Chondrocyte (in vitro differentiated cells): Measurements from ENCODE around the gene DNAH2. TPM values are rescaled to one million over a fixed set of nuclear protein-coding genes. Genes with fewer than 3 reads are reported as not detected.
A peak's percentile ranks its signal among the peaks of the same experiment; 100 is the strongest.

ENCODE experiments used
- DNase-seq: peaks from one replicate; pipeline ENCODE4 v3.0.0; 2021; ENCODE audit warnings: mixed read lengths, low spot score
- H3K27ac Mint-ChIP-seq: one replicate; pipeline ENCODE4 v1.8.0; 2021; ENCODE audit warnings: mild to moderate bottlenecking, moderate library complexity, mixed read lengths; ENCODE audit not compliant: unreplicated experiment
- H3K27me3 Mint-ChIP-seq: 2 replicates; pipeline ENCODE4 v1.8.0; 2021; ENCODE audit warnings: low read depth, mixed read lengths
- H3K36me3 Mint-ChIP-seq: 2 replicates; pipeline ENCODE4 v1.8.0; 2021; ENCODE audit warnings: low read depth, mixed read lengths
- H3K4me1 Mint-ChIP-seq: 2 replicates; pipeline ENCODE4 v1.8.0; 2021; ENCODE audit warnings: low read depth, mild to moderate bottlenecking, mixed read lengths
- H3K4me3 Mint-ChIP-seq: one replicate; pipeline ENCODE4 v1.8.0; 2021; ENCODE audit warnings: mild to moderate bottlenecking, moderate library complexity, mixed read lengths; ENCODE audit not compliant: unreplicated experiment
- H3K9me3 Mint-ChIP-seq: 2 replicates; pipeline ENCODE4 v1.8.0; 2021; ENCODE audit warnings: low read depth, mixed read lengths
- CTCF ChIP-seq: fragments of 200-600 bp; sonication (generic); IDR thresholded peaks from 2 replicates; pipeline ENCODE4 v1.5.0; 2021; ENCODE audit warnings: antibody characterized with exemption, mild to moderate bottlenecking, moderate library complexity
- total RNA-seq: library from RNA; stranded (reverse); gene quantifications from 3 replicates; pipeline ENCODE4 v1.2.1, GENCODE V29; 2021

DNAH2 gene
- total RNA-seq, 1 donor from 2014 or later, result not detected

DNA sequence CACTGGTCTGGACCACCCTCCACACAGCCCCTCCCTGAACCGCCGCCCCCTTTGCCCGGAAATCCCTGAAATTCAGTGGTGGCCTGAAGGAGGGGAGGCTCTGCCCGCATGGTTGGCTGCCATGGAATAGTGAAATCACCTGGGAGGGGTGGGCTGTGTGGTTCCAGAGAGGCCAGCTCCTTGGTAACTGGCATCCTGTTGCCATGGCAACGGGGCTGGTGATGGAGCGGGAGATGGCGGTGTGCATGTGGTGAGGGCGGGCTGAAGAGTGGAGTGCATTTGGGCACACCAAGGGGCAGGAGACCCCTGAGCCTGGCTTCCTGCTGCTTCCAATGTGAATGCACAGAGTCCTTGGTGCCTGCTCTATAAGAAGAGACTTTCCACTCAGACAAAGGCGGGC is 10.1 kb upstream of the DNAH2 start:
- no peaks in the 10 kb centered on the region for H3K36me3 Mint-ChIP-seq
- no peak overlapping the region for H3K27ac Mint-ChIP-seq
- peak; percentile 65 for DNase-seq
- H3K27me3 Mint-ChIP-seq, result peaks cover 16% of the 10 kb centered on the region
- H3K9me3 Mint-ChIP-seq, result no peaks in the 10 kb centered on the region
- no peak overlapping the region for H3K4me3 Mint-ChIP-seq
- TF ChIP-seq CTCF, result no peak
- peaks cover 27% of the 10 kb centered on the region for H3K4me1 Mint-ChIP-seq

DNA sequence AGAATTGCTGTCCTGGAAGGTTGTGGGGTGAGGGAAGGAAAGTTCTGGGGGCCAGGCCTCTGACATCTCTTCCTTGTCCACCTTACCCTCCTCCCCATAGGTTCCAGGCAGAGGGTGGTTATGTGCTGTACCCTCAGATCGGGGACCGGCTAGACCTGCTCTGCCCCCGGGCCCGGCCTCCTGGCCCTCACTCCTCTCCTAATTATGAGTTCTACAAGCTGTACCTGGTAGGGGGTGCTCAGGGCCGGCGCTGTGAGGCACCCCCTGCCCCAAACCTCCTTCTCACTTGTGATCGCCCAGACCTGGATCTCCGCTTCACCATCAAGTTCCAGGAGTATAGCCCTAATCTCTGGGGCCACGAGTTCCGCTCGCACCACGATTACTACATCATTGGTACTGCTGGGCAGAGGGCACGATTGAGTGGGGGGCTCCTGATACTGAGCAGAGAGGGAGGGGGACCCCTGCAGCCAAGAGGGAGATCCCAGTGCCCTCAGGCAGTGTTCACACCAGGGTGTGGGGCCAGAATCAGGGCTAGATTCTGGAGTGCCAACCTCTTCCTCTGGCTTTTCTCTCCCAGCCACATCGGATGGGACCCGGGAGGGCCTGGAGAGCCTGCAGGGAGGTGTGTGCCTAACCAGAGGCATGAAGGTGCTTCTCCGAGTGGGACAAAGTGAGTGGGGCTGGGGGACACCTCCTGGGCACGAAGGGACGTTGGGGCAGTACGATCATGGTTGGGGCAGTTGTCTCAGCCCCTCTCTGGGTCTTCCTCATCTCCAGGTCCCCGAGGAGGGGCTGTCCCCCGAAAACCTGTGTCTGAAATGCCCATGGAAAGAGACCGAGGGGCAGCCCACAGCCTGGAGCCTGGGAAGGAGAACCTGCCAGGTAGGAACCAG is 9.4 kb upstream of the DNAH2 start:
- TF ChIP-seq CTCF, result no peak
- peak; percentile 60 for DNase-seq
- Mint-ChIP-seq H3K27ac (no peak overlapping the region), H3K27me3 (peaks cover 20% of the 10 kb centered on the region), H3K4me3 (no peak overlapping the region), H3K9me3 (no peaks in the 10 kb centered on the region), H3K4me1 (peaks cover 27% of the 10 kb centered on the region), H3K36me3 (no peaks in the 10 kb centered on the region)

DNA sequence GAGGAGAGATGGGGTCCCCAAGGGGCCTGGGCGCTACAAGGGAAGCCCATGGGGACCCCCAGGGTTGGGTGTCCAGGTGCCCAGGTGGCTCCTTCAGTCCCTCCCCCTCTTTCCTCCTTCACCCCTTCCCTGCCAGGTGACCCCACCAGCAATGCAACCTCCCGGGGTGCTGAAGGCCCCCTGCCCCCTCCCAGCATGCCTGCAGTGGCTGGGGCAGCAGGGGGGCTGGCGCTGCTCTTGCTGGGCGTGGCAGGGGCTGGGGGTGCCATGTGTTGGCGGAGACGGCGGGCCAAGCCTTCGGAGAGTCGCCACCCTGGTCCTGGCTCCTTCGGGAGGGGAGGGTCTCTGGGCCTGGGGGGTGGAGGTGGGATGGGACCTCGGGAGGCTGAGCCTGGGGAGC is 8.5 kb upstream of the DNAH2 start:
- H3K4me3 Mint-ChIP-seq, result no peak overlapping the region
- peak; percentile 65 for DNase-seq
- H3K27me3 Mint-ChIP-seq, result peaks cover 27% of the 10 kb centered on the region
- H3K9me3 Mint-ChIP-seq, result no peaks in the 10 kb centered on the region
- TF ChIP-seq CTCF, result no peak
- no peak overlapping the region for H3K27ac Mint-ChIP-seq
- H3K4me1 Mint-ChIP-seq, result peaks cover 20% of the 10 kb centered on the region
- no peaks in the 10 kb centered on the region for H3K36me3 Mint-ChIP-seq

GRCh38 chr17:7710301-7710700 is 7.2 kb upstream of the DNAH2 start:
- Mint-ChIP-seq H3K27ac (no peak overlapping the region), H3K27me3 (peaks cover 26% of the 10 kb centered on the region), H3K4me3 (no peak overlapping the region), H3K9me3 (no peaks in the 10 kb centered on the region), H3K36me3 (no peaks in the 10 kb centered on the region), H3K4me1 (peaks cover 12% of the 10 kb centered on the region)
- DNase-seq, result no peak
- TF ChIP-seq CTCF, result no peak

- H3K36me3 Mint-ChIP-seq, result no peaks in the 10 kb centered on the region
- H3K27ac Mint-ChIP-seq, result no peak overlapping the region
- DNase-seq, result peak; percentile 40
- TF ChIP-seq CTCF, result peak; percentile 27
- H3K9me3 Mint-ChIP-seq, result no peaks in the 10 kb centered on the region
- no peak overlapping the region for H3K4me3 Mint-ChIP-seq
- peaks cover 4% of the 10 kb centered on the region for H3K4me1 Mint-ChIP-seq
- H3K27me3 Mint-ChIP-seq, result peaks cover 20% of the 10 kb centered on the region
Observed at GRCh38 chr17:7711051-7711755, 6.3 kb upstream of the DNAH2 start.
